PC-9 (cell line): ENCODE data around the gene ZFYVE9.

Experiments
- CTCF ChIP-seq: fragments of 200-600 bp; sonication (generic); conservative IDR thresholded peaks from 2 replicates; pipeline ENCODE4 v1.6.1; 2017; ENCODE audit warnings: mixed run types, antibody characterized with exemption, mild to moderate bottlenecking, moderate library complexity
- EZH2 ChIP-seq: fragments of 200-600 bp; sonication (generic); IDR thresholded peaks from 2 replicates; pipeline ENCODE4 v1.8.0; 2017; ENCODE audit warnings: antibody characterized with exemption, low read depth

GRCh38 chr1:52182874-52183400, 41.0 kb downstream of the ZFYVE9 start:
- no peak for TF ChIP-seq CTCF
- no peak for TF ChIP-seq EZH2
